Activated CD4-positive, alpha-beta T cell treated with anti-CD3 and anti-CD28 coated beads, Interleukin-10, Interleukin-2, amounts not matched to agents 100 ng/mL and 50 ng/mL, durations not matched to agents 16 hours and 8 hours (primary cell): ENCODE measurements around the gene CALHM2.

Experiments used
- DNase-seq: peaks from one replicate; pipeline ENCODE4 v3.0.0-alpha.2; 2020

CALHM2 gene

DNA sequence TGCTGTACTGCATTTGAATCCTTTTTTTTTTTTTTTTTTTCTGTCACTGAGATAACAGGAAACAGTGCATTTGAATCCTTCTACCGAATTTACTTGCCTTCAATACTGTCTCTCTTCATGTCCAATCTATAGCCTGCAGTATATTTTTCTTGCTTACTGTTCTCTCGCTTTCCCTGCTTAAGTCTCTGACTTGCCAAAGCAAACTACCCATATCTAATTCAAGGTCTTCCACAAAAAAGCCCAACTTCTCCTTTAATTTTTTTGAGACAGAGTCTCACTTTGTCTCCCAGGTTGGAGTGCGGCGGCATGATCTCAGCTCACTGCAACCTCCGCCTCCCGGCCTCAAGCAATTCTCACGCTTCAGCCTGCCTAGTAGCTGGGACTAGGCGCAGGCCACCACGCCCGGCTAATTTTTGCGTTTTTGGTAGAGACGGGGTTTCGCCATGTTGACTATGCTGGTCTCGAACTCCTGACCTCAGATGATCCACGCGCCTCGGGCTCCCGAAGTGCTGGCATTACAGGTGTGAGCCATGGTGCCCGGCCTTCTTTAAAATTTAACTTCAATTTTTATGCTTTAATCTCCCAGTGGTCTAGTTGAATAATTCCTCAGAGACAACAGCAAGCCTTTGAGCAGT lies 54.9 kb downstream of the CALHM2 start:
- DNase-seq: no peak

DNA sequence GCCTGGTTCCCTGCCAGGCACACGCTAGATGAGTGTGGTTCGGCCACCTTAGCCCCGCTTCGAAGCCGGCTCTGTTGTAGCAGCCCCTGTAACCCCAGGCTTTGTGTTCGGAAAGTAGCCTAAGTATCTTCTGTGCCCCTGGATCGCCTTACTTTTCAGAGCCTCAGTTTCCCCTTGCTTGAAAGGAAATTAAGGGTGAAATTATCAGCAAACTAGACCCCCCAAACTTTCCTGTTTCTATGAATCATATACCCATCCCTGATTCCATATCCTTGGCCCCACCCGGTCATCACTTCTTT lies 55.4 kb downstream of the CALHM2 start:
- peak; percentile 4 for DNase-seq
